Caco-2 (cell line): ENCODE data around the gene ERI3. TPM values are rescaled to one million over a fixed set of nuclear protein-coding genes. Genes with fewer than 3 reads are reported as not detected.

Source experiments
- BruUV-seq: library from RNA; stranded (reverse); fragments of 400-500 nt; replicated peaks from 2 replicates; lab custom pipeline; 2021; lab: Mats Ljungman, UMichigan
- CTCF ChIA-PET: fragments of 300-600 bp; sonication (Branson Sonifier 250); formaldehyde crosslinking; loops from one replicate; lab custom pipeline; 2022; ENCODE audit warnings: antibody characterized with exemption; lab: Charles Lee
- POLR2A ChIA-PET: fragments of 300-600 bp; sonication (Branson Sonifier 250); formaldehyde crosslinking; loops from one replicate; lab custom pipeline; 2022; ENCODE audit warnings: antibody characterized with exemption; lab: Charles Lee
- DNase-seq, 2 experiments: peaks; one replicate each; pipeline versions ENCODE4 v3.0.0 to v3.0.0-alpha.2; 2020 to 2022
- H3K27me3 ChIP-seq: replicated peaks from 2 replicates; pipeline ENCODE4 v1.6.0; 2011; ENCODE audit warnings: low read length; ENCODE audit not compliant: control insufficient read depth, insufficient read depth
- H3K36me3 ChIP-seq: 2 replicates; pipeline ENCODE4 v1.5.1; 2011; ENCODE audit warnings: low read length; ENCODE audit not compliant: control insufficient read depth, insufficient read depth
- H3K4me1 ChIP-seq: fragments of 250-450 bp; sonication (Bioruptor Pico); 2 replicates; pipeline ENCODE4 v1.5.1; 2020; ENCODE audit warnings: mild to moderate bottlenecking
- H3K4me3 ChIP-seq: 2 replicates; pipeline ENCODE4 v1.5.1; 2011; ENCODE audit warnings: low read depth, mild to moderate bottlenecking, control low read depth, low read length
- H3K9me3 ChIP-seq: fragments of 250-450 bp; sonication (Bioruptor Pico); 2 replicates; pipeline ENCODE4 v1.5.1; 2020; ENCODE audit warnings: mild to moderate bottlenecking, moderate library complexity
- H3K27ac Mint-ChIP-seq: one replicate; pipeline ENCODE4 v1.8.0; 2022; ENCODE audit warnings: mixed read lengths; ENCODE audit not compliant: unreplicated experiment
- H3K27me3 Mint-ChIP-seq: one replicate; pipeline ENCODE4 v1.8.0; 2022; ENCODE audit warnings: mixed read lengths; ENCODE audit not compliant: insufficient read depth, unreplicated experiment
- H3K36me3 Mint-ChIP-seq: one replicate; pipeline ENCODE4 v1.8.0; 2022; ENCODE audit warnings: mild to moderate bottlenecking, mixed read lengths; ENCODE audit not compliant: insufficient read depth, unreplicated experiment
- H3K4me1 Mint-ChIP-seq: one replicate; pipeline ENCODE4 v1.8.0; 2022; ENCODE audit warnings: low read depth, mixed read lengths; ENCODE audit not compliant: unreplicated experiment
- H3K4me3 Mint-ChIP-seq: one replicate; pipeline ENCODE4 v1.8.0; 2022; ENCODE audit warnings: mild to moderate bottlenecking, moderate library complexity, mixed read lengths; ENCODE audit not compliant: unreplicated experiment
- H3K9me3 Mint-ChIP-seq: one replicate; pipeline ENCODE4 v1.8.0; 2022; ENCODE audit warnings: mixed read lengths; ENCODE audit not compliant: unreplicated experiment
- CTCF ChIP-seq, 2 experiments: fragments of 200-600 bp in 1 of 2; IDR thresholded peaks; 1 replicate in 1 of 2; 2 replicates in 1 of 2; pipeline versions ENCODE4 v1.5.1 to v1.8.0; 2011 to 2022; ENCODE audit warnings: antibody characterized with exemption in 1 of 2, control low read depth in 1 of 2, inconsistent platforms in 1 of 2, low read depth in 1 of 2, low read length in 1 of 2, mild to moderate bottlenecking in 1 of 2, moderate library complexity in 1 of 2; ENCODE audit not compliant: insufficient read depth in 1 of 2, severe bottlenecking in 1 of 2, unreplicated experiment in 1 of 2
- intact Hi-C: fragments of 100-400 bp; cut with micrococcal nuclease; formaldehyde crosslinking; loops from one replicate; pipeline ENCODE4 v1.10.0; 2022; ENCODE audit not compliant: unreplicated experiment
- total RNA-seq: library from RNA; stranded (reverse); gene quantifications from 2 replicates; pipeline ENCODE4 v1.2.3, GENCODE V29; 2022

The ERI3 gene
- total RNA-seq, 1 experiment from 2014 or later, result 38.2 TPM

- Histone ChIP-seq H3K9me3 (no peaks in the 10 kb centered on the region), H3K4me3 (no peak overlapping the region), H3K27me3 (no peaks in the 10 kb centered on the region), H3K36me3 (no peaks in the 10 kb centered on the region; the same call in none of the 2 replicates), H3K4me1 (no peaks in the 10 kb centered on the region)
- Mint-ChIP-seq H3K4me3 (no peak overlapping the region), H3K27me3 (no peaks in the 10 kb centered on the region), H3K36me3 (peaks cover 7% of the 10 kb centered on the region), H3K27ac (no peak overlapping the region), H3K4me1 (no peaks in the 10 kb centered on the region), H3K9me3 (no peaks in the 10 kb centered on the region)
- intact Hi-C loops, result no loop called here
- no peak for TF ChIP-seq CTCF (IDR thresholded peaks at IDR 0.05; ENCODE audit: insufficient read depth in 1 of 2, low read depth in 1 of 2, low read length in 1 of 2, severe bottlenecking in 1 of 2, unreplicated experiment in 1 of 2)
- no peak for DNase-seq
- ChIA-PET POLR2A (no interaction called here), CTCF (interaction anchor here (0.7 kb wide), 1 partner anchor 149 kb away, joined by 3 read pairs; no protein-coding TSS in a partner anchor)
- BruUV-seq, result no TSS peak
These were observed 62.4 kb downstream of the ERI3 start for GRCh38 chr1:44292651-44293050.

GRCh38 chr1:44290250-44291094, 64.6 kb downstream of the ERI3 start:
- no TSS peak for BruUV-seq
- DNase-seq, result no peak
- no peaks in the 10 kb centered on the region; the same call in 1 of the 2 replicates for H3K36me3 ChIP-seq
- Mint-ChIP-seq H3K9me3 (no peaks in the 10 kb centered on the region), H3K4me3 (no peak overlapping the region), H3K36me3 (peaks cover 10% of the 10 kb centered on the region), H3K4me1 (no peaks in the 10 kb centered on the region), H3K27ac (no peak overlapping the region), H3K27me3 (no peaks in the 10 kb centered on the region)
- intact Hi-C loops, result no loop called here
- H3K27me3 ChIP-seq, result no peaks in the 10 kb centered on the region
- ChIA-PET CTCF (interaction anchor here (1.4 kb wide), 1 partner anchor 73 kb away, joined by 4 read pairs; no protein-coding TSS in a partner anchor), POLR2A (no interaction called here)
- H3K4me3 ChIP-seq, result no peak overlapping the region
- no peaks in the 10 kb centered on the region for H3K4me1 ChIP-seq
- no peak for TF ChIP-seq CTCF (IDR thresholded peaks at IDR 0.05; ENCODE audit: insufficient read depth in 1 of 2, low read depth in 1 of 2, low read length in 1 of 2, severe bottlenecking in 1 of 2, unreplicated experiment in 1 of 2)
- H3K9me3 ChIP-seq, result no peaks in the 10 kb centered on the region

GRCh38 chr1:44289530-44289929, 65.5 kb downstream of the ERI3 start:
- H3K9me3 ChIP-seq, result no peaks in the 10 kb centered on the region
- intact Hi-C loops, result no loop called here
- CTCF ChIA-PET, result no interaction called here
- no peak for DNase-seq
- no peak for TF ChIP-seq CTCF (IDR thresholded peaks at IDR 0.05; ENCODE audit: insufficient read depth in 1 of 2, low read depth in 1 of 2, low read length in 1 of 2, severe bottlenecking in 1 of 2, unreplicated experiment in 1 of 2)
- no peak overlapping the region for H3K27ac Mint-ChIP-seq
- H3K4me3 ChIP-seq, result no peak overlapping the region
- peaks cover 4% of the 10 kb centered on the region for H3K36me3 Mint-ChIP-seq
- no peaks in the 10 kb centered on the region for H3K27me3 Mint-ChIP-seq
- POLR2A ChIA-PET, result no interaction called here
- H3K27me3 ChIP-seq, result no peaks in the 10 kb centered on the region
- H3K36me3 ChIP-seq, result no peaks in the 10 kb centered on the region; the same call in 1 of the 2 replicates
- no peaks in the 10 kb centered on the region for H3K9me3 Mint-ChIP-seq
- H3K4me1 Mint-ChIP-seq, result no peaks in the 10 kb centered on the region
- BruUV-seq, result no TSS peak
- no peak overlapping the region for H3K4me3 Mint-ChIP-seq
- no peaks in the 10 kb centered on the region for H3K4me1 ChIP-seq
